Measurements from ENCODE around the gene FRRS1L. TPM values are rescaled to one million over a fixed set of nuclear protein-coding genes. Genes with fewer than 3 reads are reported as not detected.
A peak's percentile ranks its signal among the peaks of the same experiment; 100 is the strongest.

Gene FRRS1L
- total and polyA plus RNA-seq, 2 of the 13 experiments (the other 11 are each of a cell fraction or from before 2014, with no cell fraction given): 0.02 to 0.03 TPM

GRCh38 chr9:109085510-109085909, 81.5 kb downstream of the FRRS1L start:
- in situ Hi-C loops (cut with HindIII; ENCODE audit: extremely low pct_ligation_motif_present, low pct_unique_long_range_greater_than_20kb) (loop anchor here (10.0 kb wide), 1 partner anchor 59 kb away; no protein-coding TSS in a partner anchor), intact Hi-C loops (cut with micrococcal nuclease; ENCODE audit: unreplicated experiment) (no loop called here)
- FAIRE-seq (no peak), ATAC-seq (peak; percentile 39), DNase-seq (ENCODE audit: low spot score) (peak; percentile 62)
- ChIA-PET POLR2A (no interaction called here), CTCF (ENCODE audit: low intra/inter-chr PET ratio, low total read pairs) (no interaction called here)
- Histone ChIP-seq H4K20me1 (ENCODE audit: insufficient read depth, low read length) (no peaks in the 10 kb centered on the region), H3K4me2 (ENCODE audit: low read depth, low read length) (no peak overlapping the region), H3K9ac (ENCODE audit: insufficient read depth, low read depth, low read length) (no peak overlapping the region), H3K4me1 (ENCODE audit: insufficient read depth, low read length) (peaks cover 80% of the 10 kb centered on the region), H3K27me3 (ENCODE audit: control insufficient read depth in 1 of 2, insufficient read depth in 2 of 2, low read length in 2 of 2) (no peaks in the 10 kb centered on the region), H3K36me3 (replicated peaks in 1 of 2; ENCODE audit: control insufficient read depth in 1 of 2, insufficient read depth in 2 of 2, low read length in 2 of 2) (peaks cover 10 to 37% of the 10 kb centered on the region in 2 experiments), H3K27ac (ENCODE audit: extremely low read length, insufficient read depth, low read length) (peak overlapping the region; percentile 18), H3K79me2 (ENCODE audit: insufficient read depth, low read length) (peaks cover 13% of the 10 kb centered on the region), H3K9me3 (ENCODE audit: low read length) (no peaks in the 10 kb centered on the region), H3K4me3 (replicated peaks in 1 of 3; ENCODE audit: insufficient read depth in 1 of 3, low read depth in 2 of 3, low read length in 3 of 3) (no peak overlapping the region), H2AFZ (ENCODE audit: low read length) (no peak overlapping the region)
- BruUV-seq (replicated peaks): no TSS peak
- no peak for TF ChIP-seq FOXA1 (IDR thresholded peaks at IDR 0.05)
- TF ChIP-seq FOXA1 (CRISPR knock-in tag; IDR thresholded peaks at IDR 0.05): 0 out of 2 replicates have a peak, but pooled peaks have one; percentile 8
- 0 out of 2 replicates have a peak, but pooled peaks have one; percentile 6 for TF ChIP-seq FOXJ3 (CRISPR knock-in tag; IDR thresholded peaks at IDR 0.05; ENCODE audit: borderline replicate concordance)
- TF ChIP-seq TCF7L2 (IDR thresholded peaks at IDR 0.05; ENCODE audit: low read depth, low read length): peak; percentile 71
- peak; percentile 60; the same call in 1 of the 2 replicates for TF ChIP-seq HMG20A (CRISPR knock-in tag; IDR thresholded peaks at IDR 0.05; ENCODE audit: borderline replicate concordance)
- no peak for TF ChIP-seq PATZ1 (CRISPR knock-in tag; IDR thresholded peaks at IDR 0.05)
- TF ChIP-seq ARNT (IDR thresholded peaks at IDR 0.05): no peak
- TF ChIP-seq SOX6 (IDR thresholded peaks at IDR 0.05): no peak
- TF ChIP-seq SOX6 (CRISPR knock-in tag; IDR thresholded peaks at IDR 0.05): peak; percentile 47; the same call in 1 of the 2 replicates
- TF ChIP-seq BCL6 (CRISPR knock-in tag; IDR thresholded peaks at IDR 0.05): peak; percentile 44; the same call in 1 of the 2 replicates
- 0 out of 2 replicates have a peak, but pooled peaks have one; percentile 30 for TF ChIP-seq NCOA2 (CRISPR knock-in tag; IDR thresholded peaks at IDR 0.05)
- TF ChIP-seq SOX13 (IDR thresholded peaks at IDR 0.05): no peak
- TF ChIP-seq SOX13 (CRISPR knock-in tag; conservative IDR thresholded peaks at IDR 0.05 in 1 of 2, IDR thresholded peaks at IDR 0.05 in 1 of 2): peak in 1 of 2 experiments; percentile 74; a peak in 2 of 4 replicates
- peak; percentile 50; the same call in 1 of the 2 replicates for TF ChIP-seq SOX5 (CRISPR knock-in tag; IDR thresholded peaks at IDR 0.05; ENCODE audit: borderline replicate concordance)
- TF ChIP-seq TCF7 (IDR thresholded peaks at IDR 0.05; ENCODE audit: low read depth): peak; percentile 73
- peak; percentile 51; the same call in 1 of the 2 replicates for TF ChIP-seq NR2F6 (IDR thresholded peaks at IDR 0.05)
- no peak; the same call in 1 of the 2 replicates for TF ChIP-seq NR2F6 (CRISPR knock-in tag; IDR thresholded peaks at IDR 0.05)
- 0 out of 2 replicates have a peak, but pooled peaks have one; percentile 26 for TF ChIP-seq ISL2 (CRISPR knock-in tag; IDR thresholded peaks at IDR 0.05)
- no peak for TF ChIP-seq THYN1 (CRISPR knock-in tag; IDR thresholded peaks at IDR 0.05; ENCODE audit: borderline replicate concordance, low read depth)
- TF ChIP-seq ARID2 (CRISPR knock-in tag; IDR thresholded peaks at IDR 0.05; ENCODE audit: borderline replicate concordance): no peak
- peak; percentile 43 for TF ChIP-seq SAP130 (CRISPR knock-in tag; IDR thresholded peaks at IDR 0.05; ENCODE audit: low read depth)
- no peak for TF ChIP-seq FOXP1 (IDR thresholded peaks at IDR 0.05)
- TF ChIP-seq FOXP1 (CRISPR knock-in tag; IDR thresholded peaks at IDR 0.05): peak; percentile 44; the same call in 1 of the 2 replicates

Measured in HepG2 (cell line).